Neuronal stem cell (in vitro differentiated cells): Measurements from ENCODE around the gene OSGIN1. TPM values are rescaled to one million over a fixed set of nuclear protein-coding genes. Genes with fewer than 3 reads are reported as not detected.

Experiments
- DNase-seq: peaks from one replicate; pipeline ENCODE4 v3.0.0-alpha.2; 2013; ENCODE audit warnings: low spot score
- H2AFZ ChIP-seq: one replicate; pipeline ENCODE4 v1.6.1; 2013; ENCODE audit warnings: mild to moderate bottlenecking, low read length, inconsistent platforms
- H2AK5ac ChIP-seq: 2 replicates; pipeline ENCODE4 v1.6.1; 2013; ENCODE audit warnings: low read depth, mild to moderate bottlenecking, inconsistent platforms, low read length, moderate library complexity, mixed read lengths
- H2BK120ac ChIP-seq: 2 replicates; pipeline ENCODE4 v1.6.1; 2013; ENCODE audit warnings: low read depth, mild to moderate bottlenecking, inconsistent platforms, low read length, moderate library complexity, mixed read lengths
- H2BK12ac ChIP-seq: one replicate; pipeline ENCODE4 v1.6.1; 2013; ENCODE audit warnings: low read length, inconsistent platforms
- H2BK15ac ChIP-seq: 2 replicates; pipeline ENCODE4 v1.6.1; 2013; ENCODE audit warnings: mild to moderate bottlenecking, low read length, inconsistent platforms, mixed read lengths
- H2BK5ac ChIP-seq: one replicate; pipeline ENCODE4 v1.6.1; 2013; ENCODE audit warnings: inconsistent platforms, mild to moderate bottlenecking, low read length, moderate library complexity
- H3K14ac ChIP-seq: one replicate; pipeline ENCODE4 v1.6.1; 2013; ENCODE audit warnings: low read length, inconsistent platforms
- H3K18ac ChIP-seq: 2 replicates; pipeline ENCODE4 v1.6.1; 2013; ENCODE audit warnings: low read length, inconsistent platforms
- H3K23ac ChIP-seq: 2 replicates; pipeline ENCODE4 v1.6.1; 2013; ENCODE audit warnings: low read depth, mild to moderate bottlenecking, mixed read lengths, low read length, inconsistent platforms; ENCODE audit not compliant: poor library complexity
- H3K27ac ChIP-seq: replicated peaks from 3 replicates; pipeline ENCODE4 v1.5.1; 2013; ENCODE audit warnings: low read length, inconsistent platforms
- H3K27me3 ChIP-seq, 3 experiments: 2 replicates each; pipeline ENCODE4 v1.6.1; 2013; ENCODE audit warnings: low read length in 3 of 3, mild to moderate bottlenecking in 2 of 3, inconsistent platforms in 1 of 3, low read depth in 1 of 3, mixed read lengths in 1 of 3, moderate library complexity in 1 of 3; ENCODE audit not compliant: control insufficient read depth in 3 of 3, insufficient read depth in 3 of 3
- H3K36me3 ChIP-seq, 2 donors: replicated peaks in 1 of 2; 2 replicates each; pipeline ENCODE4 v1.6.1; 2013; ENCODE audit warnings: low read length in 2 of 2; ENCODE audit not compliant: control insufficient read depth in 2 of 2, insufficient read depth in 2 of 2
- H3K4ac ChIP-seq: 2 replicates; pipeline ENCODE4 v1.6.1; 2013; ENCODE audit warnings: inconsistent platforms, mild to moderate bottlenecking, low read length, moderate library complexity
- H3K4me1 ChIP-seq, 2 donors: 1 replicate in 1 of 2; 2 replicates in 1 of 2; pipeline ENCODE4 v1.6.1; 2013; ENCODE audit warnings: low read length in 2 of 2, low read depth in 1 of 2; ENCODE audit not compliant: control insufficient read depth in 2 of 2, insufficient read depth in 1 of 2
- H3K4me2 ChIP-seq: one replicate; pipeline ENCODE4 v1.6.1; 2013; ENCODE audit warnings: mild to moderate bottlenecking, low read length, inconsistent platforms; ENCODE audit not compliant: insufficient read depth, poor library complexity, severe bottlenecking
- H3K4me3 ChIP-seq, 2 donors: 2 replicates each; pipeline ENCODE4 v1.5.1; 2013; ENCODE audit warnings: low read length in 2 of 2, mild to moderate bottlenecking in 2 of 2, inconsistent platforms in 1 of 2, moderate library complexity in 1 of 2
- H3K79me1 ChIP-seq: one replicate; pipeline ENCODE4 v1.6.1; 2013; ENCODE audit warnings: low read depth, mild to moderate bottlenecking, inconsistent platforms, low read length, moderate library complexity
- H3K9ac ChIP-seq: one replicate; pipeline ENCODE4 v1.6.1; 2013; ENCODE audit warnings: mild to moderate bottlenecking, low read depth, low read length, inconsistent platforms; ENCODE audit not compliant: poor library complexity
- H3K9me3 ChIP-seq, 2 donors: replicated peaks in 1 of 2; 2 replicates each; pipeline versions ENCODE3 to v1.6.1; 2013; ENCODE audit warnings: low read length in 2 of 2, mild to moderate bottlenecking in 2 of 2, inconsistent platforms in 1 of 2, low read depth in 1 of 2, mixed read lengths in 1 of 2, moderate library complexity in 1 of 2; ENCODE audit not compliant: control insufficient read depth in 2 of 2, insufficient read depth in 1 of 2
- H4K8ac ChIP-seq: one replicate; pipeline ENCODE4 v1.6.1; 2013; ENCODE audit warnings: low read depth, mild to moderate bottlenecking, inconsistent platforms, low read length, moderate library complexity
- H4K91ac ChIP-seq: one replicate; pipeline ENCODE4 v1.6.1; 2013; ENCODE audit warnings: low read length, low read depth, mild to moderate bottlenecking, inconsistent platforms; ENCODE audit not compliant: poor library complexity
- WGBS, 2 donors: extraction: QIAGEN DNeasy Blood & Tissue Kit; methylation state at CpG; one replicate each; pipeline ENCODE4 v1.1.7; 2013; ENCODE audit warnings: missing lambda C conversion rate in 2 of 2, mixed read lengths in 1 of 2; ENCODE audit not compliant: insufficient read length in 2 of 2, insufficient replicate concordance in 1 of 2; ENCODE audit errors: extremely low coverage in 2 of 2; 5-methylcytosine and 5-hydroxymethylcytosine counted together
- polyA plus RNA-seq, 2 experiments: library from polyadenylated mRNA; stranded (reverse); fragments of 200-250 nt; gene quantifications; one replicate each; pipeline ENCODE4 v1.2.3, GENCODE V29; 2013

Gene OSGIN1
- polyA plus RNA-seq (2013, experiment 1 of 2): 0.20 TPM
- 0.25 TPM for polyA plus RNA-seq (2013, experiment 2 of 2)

- Histone ChIP-seq H2BK12ac (no peak within 1 kb of the TSS), H3K4me1 (peaks cover 11 to 22% of the 10 kb centered on the region in 2 donors), H3K4me2 (peak within 1 kb of the TSS; percentile 56), H2AFZ (peak within 1 kb of the TSS; percentile 72), H3K36me3 (no peaks in the 10 kb centered on the region), H2BK15ac (peak within 1 kb of the TSS; percentile 49), H2BK120ac (no peak within 1 kb of the TSS), H2AK5ac (no peak within 1 kb of the TSS), H2BK5ac (peak within 1 kb of the TSS; percentile 66), H3K27ac (no peak within 1 kb of the TSS), H4K8ac (peak within 1 kb of the TSS; percentile 17), H3K4ac (peak within 1 kb of the TSS; percentile 66), H3K4me3 (peak within 1 kb of the TSS in 1 of 2 donors; percentile 30), H3K27me3 (peaks cover 0 to 5% (median 0%) of the 10 kb centered on the region in 3 experiments), H3K9me3 (no peaks in the 10 kb centered on the region), H4K91ac (no peak within 1 kb of the TSS), H3K18ac (peak within 1 kb of the TSS; percentile 57), H3K9ac (no peak within 1 kb of the TSS), H3K79me1 (no peaks in the 10 kb centered on the region), H3K23ac (peak within 1 kb of the TSS; percentile 85), H3K14ac (peak within 1 kb of the TSS; percentile 82)
- no CpG with 5 or more reads among the region's 30 CpGs for WGBS, 2 donors
- no peak for DNase-seq
Observed at GRCh38 chr16:83952940-83953795, at the start of gene OSGIN1. TSS of gene OSGIN1 (plus strand) at chr16:83953240. CDS start at chr16:83957672, 4,432 bp downstream.

GRCh38 chr16:83903751-83904150 is 49.3 kb upstream of the OSGIN1 start:
- Histone ChIP-seq H2BK120ac (no peak overlapping the region), H3K4me1 (peaks cover 5 to 35% of the 10 kb centered on the region in 2 donors), H2AK5ac (no peak overlapping the region), H3K4me3 (no peak overlapping the region), H2BK15ac (no peak overlapping the region), H3K27ac (no peak overlapping the region), H3K18ac (no peak overlapping the region), H2AFZ (no peak overlapping the region), H3K36me3 (peaks cover 1 to 11% of the 10 kb centered on the region in 2 donors), H3K23ac (no peak overlapping the region), H4K91ac (no peak overlapping the region), H3K27me3 (no peaks in the 10 kb centered on the region), H3K9me3 (no peaks in the 10 kb centered on the region), H3K4me2 (no peak overlapping the region), H3K4ac (no peak overlapping the region), H2BK12ac (no peak overlapping the region), H2BK5ac (no peak overlapping the region), H4K8ac (no peak overlapping the region), H3K9ac (no peak overlapping the region), H3K14ac (no peak overlapping the region), H3K79me1 (no peaks in the 10 kb centered on the region)
- WGBS, 2 donors: no CpG with 5 or more reads among the region's 10 CpGs
- no peak for DNase-seq

GRCh38 chr16:83906683-83907082 is 46.4 kb upstream of the OSGIN1 start:
- Histone ChIP-seq H3K9ac (no peak overlapping the region), H2BK120ac (no peak overlapping the region), H3K36me3 (peaks cover 4 to 37% of the 10 kb centered on the region in 2 donors), H3K9me3 (no peaks in the 10 kb centered on the region), H3K4ac (no peak overlapping the region), H3K4me1 (peaks cover 0 to 29% of the 10 kb centered on the region in 2 donors), H2BK15ac (no peak overlapping the region), H3K27ac (no peak overlapping the region), H2BK5ac (no peak overlapping the region), H3K23ac (no peak overlapping the region), H4K91ac (no peak overlapping the region), H2AFZ (no peak overlapping the region), H2AK5ac (no peak overlapping the region), H3K18ac (no peak overlapping the region), H3K27me3 (no peaks in the 10 kb centered on the region), H3K4me2 (no peak overlapping the region), H3K79me1 (no peaks in the 10 kb centered on the region), H4K8ac (no peak overlapping the region), H2BK12ac (no peak overlapping the region), H3K14ac (no peak overlapping the region), H3K4me3 (no peak overlapping the region)
- no CpG with 5 or more reads among the region's 8 CpGs for WGBS, 2 donors
- DNase-seq: no peak

GRCh38 chr16:83907111-83907510 is 45.9 kb upstream of the OSGIN1 start:
- Histone ChIP-seq H2BK12ac (no peak overlapping the region), H4K8ac (no peak overlapping the region), H3K18ac (no peak overlapping the region), H3K79me1 (no peaks in the 10 kb centered on the region), H3K4ac (no peak overlapping the region), H3K27me3 (no peaks in the 10 kb centered on the region), H2BK120ac (no peak overlapping the region), H3K23ac (no peak overlapping the region), H4K91ac (no peak overlapping the region), H3K9me3 (no peaks in the 10 kb centered on the region), H3K27ac (no peak overlapping the region), H3K14ac (no peak overlapping the region), H3K9ac (no peak overlapping the region), H2BK15ac (no peak overlapping the region), H2AK5ac (no peak overlapping the region), H3K4me1 (peaks cover 2 to 29% of the 10 kb centered on the region in 2 donors), H2BK5ac (no peak overlapping the region), H3K4me3 (no peak overlapping the region), H2AFZ (no peak overlapping the region), H3K36me3 (peaks cover 6 to 41% of the 10 kb centered on the region in 2 donors), H3K4me2 (no peak overlapping the region)
- no peak for DNase-seq
- no CpG with 5 or more reads among the region's 8 CpGs for WGBS, 2 donors
